HG03469 (cell line): ENCODE data around the gene TMOD2.

ENCODE experiments used
- ATAC-seq: cut with Tn5 transposase; IDR thresholded peaks from one replicate; pipeline ENCODE4 v1.9.1; 2021; ENCODE audit warnings: mild to moderate bottlenecking, moderate library complexity, moderate number of reproducible peaks; ENCODE audit not compliant: unreplicated experiment

The TMOD2 gene

GRCh38 chr15:51735228-51736010 lies 16.0 kb upstream of the TMOD2 start:
- ATAC-seq: no peak

GRCh38 chr15:51736069-51736468 lies 15.3 kb upstream of the TMOD2 start:
- no peak for ATAC-seq

- peak; percentile 17 for ATAC-seq
These were observed 14.5 kb upstream of the TMOD2 start for GRCh38 chr15:51736751-51737521.

GRCh38 chr15:51737522-51738305 lies 13.7 kb upstream of the TMOD2 start, which contains the start of gene LYSMD2:
LYSMD2 (minus strand) TSS chr15:51737655; CDS start chr15:51737622, 33 bp downstream.
- peak; percentile 32 for ATAC-seq

GRCh38 chr15:51738553-51738952 lies 12.8 kb upstream of the TMOD2 start:
- ATAC-seq: no peak

- ATAC-seq: no peak
These were observed 12.2 kb upstream of the TMOD2 start for GRCh38 chr15:51739061-51739712.

GRCh38 chr15:51749307-51749706 lies 2.1 kb upstream of the TMOD2 start:
- no peak for ATAC-seq

GRCh38 chr15:51750186-51750585 lies 1.2 kb upstream of the TMOD2 start:
- ATAC-seq: no peak

- peak; percentile 31 for ATAC-seq
These were observed 593 bp downstream of the TMOD2 start for GRCh38 chr15:51751697-51752683.

- ATAC-seq: no peak
These were observed 1.5 kb downstream of the TMOD2 start for GRCh38 chr15:51752888-51753287.

- no peak for ATAC-seq
These were observed 2.9 kb downstream of the TMOD2 start for GRCh38 chr15:51754267-51754666.

GRCh38 chr15:51755790-51756189 lies 4.4 kb downstream of the TMOD2 start:
- ATAC-seq: no peak

- no peak for ATAC-seq
These were observed 5.1 kb downstream of the TMOD2 start for GRCh38 chr15:51756482-51756881.

- no peak for ATAC-seq
These were observed 6.1 kb downstream of the TMOD2 start for GRCh38 chr15:51757450-51757849.

- no peak for ATAC-seq
These were observed 7.2 kb downstream of the TMOD2 start for GRCh38 chr15:51758645-51759044.

- ATAC-seq: no peak
These were observed 8.2 kb downstream of the TMOD2 start for GRCh38 chr15:51759557-51760070.

- no peak for ATAC-seq
These were observed 9.4 kb downstream of the TMOD2 start for GRCh38 chr15:51760805-51761204.

- no peak for ATAC-seq
These were observed 14.4 kb downstream of the TMOD2 start for GRCh38 chr15:51765751-51766150.

- no peak for ATAC-seq
These were observed 14.9 kb downstream of the TMOD2 start for GRCh38 chr15:51766341-51766740.
